ENCODE data around the gene ARHGAP29. TPM values are rescaled to one million over a fixed set of nuclear protein-coding genes. Genes with fewer than 3 reads are reported as not detected.

Gene ARHGAP29
- total and polyA plus RNA-seq, 7 experiments from 2014 or later, result 0.02 to 0.37 (median 0.13) TPM; not detected in 4

- Histone ChIP-seq H3K9me3 (ENCODE audit: control insufficient read depth in 2 of 3, low read length in 3 of 3) (no peaks in the 10 kb centered on the region), H3K4me3 (ENCODE audit: low read length) (no peak overlapping the region), H3K36me3 (ENCODE audit: control insufficient read depth in 2 of 3, insufficient read depth in 3 of 3, low read length in 3 of 3) (no peaks in the 10 kb centered on the region), H3K27me3 (ENCODE audit: control insufficient read depth in 2 of 2, insufficient read depth in 2 of 2, low read length in 2 of 2) (no peaks in the 10 kb centered on the region), H3K4me1 (ENCODE audit: control insufficient read depth in 2 of 2, insufficient read depth in 2 of 2, low read length in 2 of 2) (no peaks in the 10 kb centered on the region), H3K27ac (ENCODE audit: low read depth, low read length) (no peak overlapping the region)
- ATAC-seq (no peak), DNase-seq (no peak)
- ChIA-PET CTCF (no interaction called here), POLR2A (no interaction called here)
- intact Hi-C loops (cut with micrococcal nuclease), result no loop called here
- Mint-ChIP-seq H3K9me3 (peaks cover 0 to 6% (median 0%) of the 10 kb centered on the region in 11 donors), H3K27ac (no peak overlapping the region), H3K36me3 (no peaks in the 10 kb centered on the region), H3K4me3 (no peak overlapping the region), H3K4me1 (no peaks in the 10 kb centered on the region), H3K27me3 (peaks cover 4 to 12% (median 10%) of the 10 kb centered on the region in 5 donors)
Measured at GRCh38 chr1:94207695-94208094, 29.7 kb downstream of the ARHGAP29 start.

- ChIA-PET POLR2A (no interaction called here), CTCF (no interaction called here)
- intact Hi-C loops (cut with micrococcal nuclease), result no loop called here
- no peak overlapping the region for H3K4me3 Mint-ChIP-seq
- H3K27ac Mint-ChIP-seq, result no peak overlapping the region
- Histone ChIP-seq H3K36me3 (ENCODE audit: control insufficient read depth in 2 of 3, insufficient read depth in 3 of 3, low read length in 3 of 3) (no peaks in the 10 kb centered on the region), H3K4me1 (ENCODE audit: control insufficient read depth in 2 of 2, insufficient read depth in 2 of 2, low read length in 2 of 2) (no peaks in the 10 kb centered on the region), H3K27ac (ENCODE audit: low read depth, low read length) (no peak overlapping the region), H3K9me3 (ENCODE audit: control insufficient read depth in 2 of 3, low read length in 3 of 3) (no peaks in the 10 kb centered on the region), H3K27me3 (ENCODE audit: control insufficient read depth in 2 of 2, insufficient read depth in 2 of 2, low read length in 2 of 2) (no peaks in the 10 kb centered on the region), H3K4me3 (ENCODE audit: low read length) (no peak overlapping the region)
- H3K4me1 Mint-ChIP-seq, result no peaks in the 10 kb centered on the region
- DNase-seq (no peak), ATAC-seq (no peak)
- H3K36me3 Mint-ChIP-seq, result no peaks in the 10 kb centered on the region
- peaks cover 0 to 6% (median 0%) of the 10 kb centered on the region in 11 donors for H3K9me3 Mint-ChIP-seq
- H3K27me3 Mint-ChIP-seq, result peaks cover 5 to 23% (median 15%) of the 10 kb centered on the region in 5 donors
Measured at GRCh38 chr1:94205639-94206038, 31.7 kb downstream of the ARHGAP29 start.

GRCh38 chr1:94202241-94202640 lies 35.1 kb downstream of the ARHGAP29 start:
- ChIA-PET POLR2A (no interaction called here), CTCF (no interaction called here)
- no peaks in the 10 kb centered on the region for H3K4me1 Mint-ChIP-seq
- Histone ChIP-seq H3K36me3 (ENCODE audit: control insufficient read depth in 2 of 3, insufficient read depth in 3 of 3, low read length in 3 of 3) (no peaks in the 10 kb centered on the region), H3K4me3 (ENCODE audit: low read length) (no peak overlapping the region), H3K27me3 (ENCODE audit: control insufficient read depth in 2 of 2, insufficient read depth in 2 of 2, low read length in 2 of 2) (no peaks in the 10 kb centered on the region), H3K4me1 (ENCODE audit: control insufficient read depth in 2 of 2, insufficient read depth in 2 of 2, low read length in 2 of 2) (no peaks in the 10 kb centered on the region), H3K9me3 (ENCODE audit: control insufficient read depth in 2 of 3, low read length in 3 of 3) (no peaks in the 10 kb centered on the region), H3K27ac (ENCODE audit: low read depth, low read length) (no peak overlapping the region)
- no peak overlapping the region for H3K4me3 Mint-ChIP-seq
- peaks cover 0 to 2% (median 0%) of the 10 kb centered on the region in 11 donors for H3K9me3 Mint-ChIP-seq
- peaks cover 10 to 32% (median 26%) of the 10 kb centered on the region in 5 donors for H3K27me3 Mint-ChIP-seq
- no peak overlapping the region for H3K27ac Mint-ChIP-seq
- ATAC-seq, result no peak
- no peaks in the 10 kb centered on the region for H3K36me3 Mint-ChIP-seq
- DNase-seq, result no peak
- intact Hi-C loops (cut with micrococcal nuclease), result no loop called here

GRCh38 chr1:94199398-94199797 lies 38.0 kb downstream of the ARHGAP29 start:
- POLR2A ChIA-PET, result no interaction called here

GRCh38 chr1:94194079-94194865 lies 43.1 kb downstream of the ARHGAP29 start:
- CTCF ChIA-PET, result no interaction called here
- H3K4me1 ChIP-seq (ENCODE audit: control insufficient read depth in 2 of 2, insufficient read depth in 2 of 2, low read length in 2 of 2), result no peaks in the 10 kb centered on the region
- no peaks in the 10 kb centered on the region for H3K9me3 ChIP-seq (ENCODE audit: control insufficient read depth in 2 of 3, low read length in 3 of 3)
- H3K27ac Mint-ChIP-seq, result no peak overlapping the region
- no peaks in the 10 kb centered on the region for H3K9me3 Mint-ChIP-seq
- POLR2A ChIA-PET, result no interaction called here
- no peaks in the 10 kb centered on the region for H3K4me1 Mint-ChIP-seq
- H3K27me3 ChIP-seq (ENCODE audit: control insufficient read depth in 2 of 2, insufficient read depth in 2 of 2, low read length in 2 of 2), result peaks cover 0 to 4% of the 10 kb centered on the region in 2 donors
- DNase-seq, result no peak
- intact Hi-C loops (cut with micrococcal nuclease), result no loop called here
- H3K36me3 ChIP-seq (ENCODE audit: control insufficient read depth in 2 of 3, insufficient read depth in 3 of 3, low read length in 3 of 3), result no peaks in the 10 kb centered on the region
- no peak for ATAC-seq
- no peak overlapping the region for H3K4me3 Mint-ChIP-seq
- H3K27me3 Mint-ChIP-seq, result peaks cover 30 to 44% (median 38%) of the 10 kb centered on the region in 5 donors
- no peaks in the 10 kb centered on the region for H3K36me3 Mint-ChIP-seq
- H3K4me3 ChIP-seq (ENCODE audit: low read length), result no peak overlapping the region
- no peak overlapping the region for H3K27ac ChIP-seq (ENCODE audit: low read depth, low read length)

More at GRCh38 chr1:94199398-94199797, 38.0 kb downstream of the ARHGAP29 start:
- Mint-ChIP-seq H3K27ac (no peak overlapping the region), H3K27me3 (peaks cover 22 to 36% (median 28%) of the 10 kb centered on the region in 5 donors), H3K9me3 (peaks cover 0 to 2% (median 0%) of the 10 kb centered on the region in 11 donors), H3K4me3 (no peak overlapping the region), H3K4me1 (no peaks in the 10 kb centered on the region), H3K36me3 (no peaks in the 10 kb centered on the region)
- DNase-seq (no peak), ATAC-seq (no peak)
- no peaks in the 10 kb centered on the region for H3K4me1 ChIP-seq (ENCODE audit: control insufficient read depth in 2 of 2, insufficient read depth in 2 of 2, low read length in 2 of 2)
- no peaks in the 10 kb centered on the region for H3K36me3 ChIP-seq (ENCODE audit: control insufficient read depth in 2 of 3, insufficient read depth in 3 of 3, low read length in 3 of 3)
- CTCF ChIA-PET, result interaction anchor here (0.9 kb wide), 1 partner anchor 8 kb away, joined by 3 read pairs; no protein-coding TSS in a partner anchor
- no peak overlapping the region for H3K4me3 ChIP-seq (ENCODE audit: low read length)
- intact Hi-C loops (cut with micrococcal nuclease), result no loop called here
- no peaks in the 10 kb centered on the region for H3K27me3 ChIP-seq (ENCODE audit: control insufficient read depth in 2 of 2, insufficient read depth in 2 of 2, low read length in 2 of 2)
- no peaks in the 10 kb centered on the region for H3K9me3 ChIP-seq (ENCODE audit: control insufficient read depth in 2 of 3, low read length in 3 of 3)
- H3K27ac ChIP-seq (ENCODE audit: low read depth, low read length), result no peak overlapping the region

GRCh38 chr1:94193128-94193527 lies 44.3 kb downstream of the ARHGAP29 start:
- ATAC-seq (no peak), DNase-seq (no peak)
- no peaks in the 10 kb centered on the region for H3K4me1 Mint-ChIP-seq
- CTCF ChIA-PET, result no interaction called here
- Histone ChIP-seq H3K4me1 (ENCODE audit: control insufficient read depth in 2 of 2, insufficient read depth in 2 of 2, low read length in 2 of 2) (no peaks in the 10 kb centered on the region), H3K4me3 (ENCODE audit: low read length) (no peak overlapping the region), H3K36me3 (ENCODE audit: control insufficient read depth in 2 of 3, insufficient read depth in 3 of 3, low read length in 3 of 3) (no peaks in the 10 kb centered on the region), H3K9me3 (ENCODE audit: control insufficient read depth in 2 of 3, low read length in 3 of 3) (no peaks in the 10 kb centered on the region), H3K27me3 (ENCODE audit: control insufficient read depth in 2 of 2, insufficient read depth in 2 of 2, low read length in 2 of 2) (peaks cover 0 to 4% of the 10 kb centered on the region in 2 donors), H3K27ac (ENCODE audit: low read depth, low read length) (no peak overlapping the region)
- H3K4me3 Mint-ChIP-seq, result no peak overlapping the region
- H3K27ac Mint-ChIP-seq, result no peak overlapping the region
- no peaks in the 10 kb centered on the region for H3K9me3 Mint-ChIP-seq
- POLR2A ChIA-PET, result no interaction called here
- H3K27me3 Mint-ChIP-seq, result peaks cover 25 to 43% (median 36%) of the 10 kb centered on the region in 5 donors
- intact Hi-C loops (cut with micrococcal nuclease), result no loop called here
- no peaks in the 10 kb centered on the region for H3K36me3 Mint-ChIP-seq

GRCh38 chr1:94191216-94191615 lies 46.2 kb downstream of the ARHGAP29 start:
- no peaks in the 10 kb centered on the region for H3K4me1 ChIP-seq (ENCODE audit: control insufficient read depth in 2 of 2, insufficient read depth in 2 of 2, low read length in 2 of 2)
- POLR2A ChIA-PET, result no interaction called here
- H3K36me3 ChIP-seq (ENCODE audit: control insufficient read depth in 2 of 3, insufficient read depth in 3 of 3, low read length in 3 of 3), result no peaks in the 10 kb centered on the region
- no peak overlapping the region for H3K4me3 ChIP-seq (ENCODE audit: low read length)
- CTCF ChIA-PET, result interaction anchor here (0.7 kb wide), 1 partner anchor 8 kb away, joined by 3 read pairs; no protein-coding TSS in a partner anchor
- Mint-ChIP-seq H3K4me1 (no peaks in the 10 kb centered on the region), H3K4me3 (no peak overlapping the region), H3K27ac (no peak overlapping the region), H3K9me3 (no peaks in the 10 kb centered on the region), H3K27me3 (peaks cover 21 to 38% (median 30%) of the 10 kb centered on the region in 5 donors), H3K36me3 (no peaks in the 10 kb centered on the region)
- no peak for ATAC-seq
- intact Hi-C loops (cut with micrococcal nuclease), result no loop called here
- DNase-seq, result no peak
- no peak overlapping the region for H3K27ac ChIP-seq (ENCODE audit: low read depth, low read length)
- H3K9me3 ChIP-seq (ENCODE audit: control insufficient read depth in 2 of 3, low read length in 3 of 3), result no peaks in the 10 kb centered on the region
- H3K27me3 ChIP-seq (ENCODE audit: control insufficient read depth in 2 of 2, insufficient read depth in 2 of 2, low read length in 2 of 2), result peaks cover 0 to 4% of the 10 kb centered on the region in 2 donors
